ENCODE data around the gene VPS36.

- TF ChIP-seq CTCF (conservative IDR thresholded peaks at IDR 0.05; ENCODE audit: low read depth, low read length) (no peak), RCOR1 (IDR thresholded peaks at IDR 0.05; ENCODE audit: insufficient replicate concordance, low read length) (no peak), SMC3 (IDR thresholded peaks at IDR 0.05; ENCODE audit: low read depth, low read length) (no peak), RAD21 (IDR thresholded peaks at IDR 0.05; ENCODE audit: low read length) (no peak), POLR2A (IDR thresholded peaks at IDR 0.05; ENCODE audit: low read depth, low read length) (no peak), RFX5 (IDR thresholded peaks at IDR 0.05; ENCODE audit: low read depth, low read length) (no peak), BHLHE40 (IDR thresholded peaks at IDR 0.05; ENCODE audit: low read depth, low read length) (no peak), CEBPB (IDR thresholded peaks at IDR 0.05; ENCODE audit: low read depth, low read length) (no peak), FOS (IDR thresholded peaks at IDR 0.05; ENCODE audit: low read depth, low read length) (no peak), MXI1 (IDR thresholded peaks at IDR 0.05; ENCODE audit: borderline replicate concordance, low read depth, low read length) (no peak)
Measured at GRCh38 chr13:52387721-52388120, 62.7 kb downstream of the VPS36 start.

Measured in IMR-90 (cell line).